Measurements from ENCODE around the gene STIM2. TPM values are rescaled to one million over a fixed set of nuclear protein-coding genes. Genes with fewer than 3 reads are reported as not detected.

The STIM2 gene
- total and polyA plus RNA-seq, 9 of the 15 experiments (the other 6 are each of a cell fraction or from before 2014, with no cell fraction given): 7.2 to 26.8 (median 15.4) TPM

DNA sequence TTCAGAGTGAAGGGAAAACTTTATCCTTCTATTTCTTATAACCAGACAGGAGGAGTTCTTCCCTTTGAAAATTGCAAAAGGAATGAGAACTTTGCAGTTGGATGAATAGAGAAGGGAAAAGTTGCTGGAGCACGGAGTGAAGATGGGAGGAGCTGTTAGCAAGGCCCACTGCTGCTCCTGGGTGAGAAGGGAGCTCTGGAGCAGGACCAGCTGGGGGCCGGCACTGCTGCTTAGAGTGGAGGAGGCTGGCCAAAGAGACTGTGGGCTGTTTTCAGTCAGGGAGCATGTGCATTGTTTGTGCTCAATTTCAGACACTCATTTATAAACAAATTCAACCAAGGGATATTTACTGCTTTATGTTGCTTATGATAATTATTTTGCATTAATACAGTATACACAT is 164.2 kb downstream of the STIM2 start:
- ChIA-PET CTCF (ENCODE audit: low intra/inter-chr PET ratio) (no interaction called here), POLR2A (no interaction called here)
- DNase-seq (ENCODE audit: extremely low read depth in 1 of 4, low spot score in 3 of 4) (no peak), ATAC-seq (peak; percentile 33; the same call in 1 of the 3 replicates), FAIRE-seq (no peak)
- H3K27me3 ChIP-seq (ENCODE audit: control insufficient read depth in 2 of 2, insufficient read depth in 2 of 2, low read length in 2 of 2): no peaks in the 10 kb centered on the region
- WGBS (ENCODE audit: insufficient coverage, low coverage, missing lambda C conversion rate): 67% methylated on average over 2 of the region's 2 CpGs
- H4K20me1 ChIP-seq (replicated peaks; ENCODE audit: control insufficient read depth, insufficient read depth, low read length): no peaks in the 10 kb centered on the region
- H3K4me2 ChIP-seq (ENCODE audit: insufficient read depth, low read length): no peak overlapping the region
- H3K9me3 ChIP-seq (replicated peaks; ENCODE audit: control insufficient read depth, insufficient read depth, low read depth, low read length): no peaks in the 10 kb centered on the region
- BruUV-seq (replicated peaks): no TSS peak
- H3K27ac ChIP-seq (ENCODE audit: extremely low read depth, low read depth, low read length): no peak overlapping the region
- in situ Hi-C loops (cut with MboI) (no loop called here), intact Hi-C loops (cut with micrococcal nuclease) (no loop called here)
- H2AFZ ChIP-seq (ENCODE audit: low read depth, low read length): no peak overlapping the region
- no peak overlapping the region for H3K4me3 ChIP-seq
- H3K36me3 ChIP-seq (ENCODE audit: control insufficient read depth, insufficient read depth, low read length): no peaks in the 10 kb centered on the region
- no peak overlapping the region for H3K9ac ChIP-seq (ENCODE audit: insufficient read depth in 1 of 2, low read depth in 2 of 2, low read length in 2 of 2)
- no peaks in the 10 kb centered on the region for H3K79me2 ChIP-seq (ENCODE audit: control insufficient read depth, insufficient read depth, low read length)
- H3K9me1 ChIP-seq (ENCODE audit: control insufficient read depth, insufficient read depth, low read length): no peaks in the 10 kb centered on the region
- H3K4me1 ChIP-seq (replicated peaks in 1 of 2; ENCODE audit: control insufficient read depth in 2 of 2, insufficient read depth in 2 of 2, low read length in 2 of 2): no peaks in the 10 kb centered on the region
- TF ChIP-seq PRDM10 (IDR thresholded peaks at IDR 0.05; ENCODE audit: partially characterized antibody): no peak
- no peak for TF ChIP-seq ZNF589 (CRISPR knock-in tag; IDR thresholded peaks at IDR 0.05; ENCODE audit: low read depth)
- TF ChIP-seq, protein P1, sequence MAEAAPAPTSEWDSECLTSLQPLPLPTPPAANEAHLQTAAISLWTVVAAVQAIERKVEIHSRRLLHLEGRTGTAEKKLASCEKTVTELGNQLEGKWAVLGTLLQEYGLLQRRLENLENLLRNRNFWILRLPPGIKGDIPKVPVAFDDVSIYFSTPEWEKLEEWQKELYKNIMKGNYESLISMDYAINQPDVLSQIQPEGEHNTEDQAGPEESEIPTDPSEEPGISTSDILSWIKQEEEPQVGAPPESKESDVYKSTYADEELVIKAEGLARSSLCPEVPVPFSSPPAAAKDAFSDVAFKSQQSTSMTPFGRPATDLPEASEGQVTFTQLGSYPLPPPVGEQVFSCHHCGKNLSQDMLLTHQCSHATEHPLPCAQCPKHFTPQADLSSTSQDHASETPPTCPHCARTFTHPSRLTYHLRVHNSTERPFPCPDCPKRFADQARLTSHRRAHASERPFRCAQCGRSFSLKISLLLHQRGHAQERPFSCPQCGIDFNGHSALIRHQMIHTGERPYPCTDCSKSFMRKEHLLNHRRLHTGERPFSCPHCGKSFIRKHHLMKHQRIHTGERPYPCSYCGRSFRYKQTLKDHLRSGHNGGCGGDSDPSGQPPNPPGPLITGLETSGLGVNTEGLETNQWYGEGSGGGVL (CRISPR knock-in tag; IDR thresholded peaks at IDR 0.05): no peak
- no peak for TF ChIP-seq ZNF644 (tag; IDR thresholded peaks at IDR 0.05; ENCODE audit: low read depth)
- TF ChIP-seq TEAD1 (CRISPR knock-in tag; IDR thresholded peaks at IDR 0.05): no peak
- TF ChIP-seq NKRF (IDR thresholded peaks at IDR 0.05; ENCODE audit: borderline replicate concordance): no peak
- TF ChIP-seq ZNF253 (CRISPR knock-in tag; conservative IDR thresholded peaks at IDR 0.05): no peak
- TF ChIP-seq ZC3H8 (IDR thresholded peaks at IDR 0.05): no peak
- no peak for TF ChIP-seq FIP1L1 (IDR thresholded peaks at IDR 0.05; ENCODE audit: low read depth, low read length, poor library complexity, severe bottlenecking)
- no peak for TF ChIP-seq ZNF133 (CRISPR knock-in tag; IDR thresholded peaks at IDR 0.05)
- TF ChIP-seq, protein P2, sequence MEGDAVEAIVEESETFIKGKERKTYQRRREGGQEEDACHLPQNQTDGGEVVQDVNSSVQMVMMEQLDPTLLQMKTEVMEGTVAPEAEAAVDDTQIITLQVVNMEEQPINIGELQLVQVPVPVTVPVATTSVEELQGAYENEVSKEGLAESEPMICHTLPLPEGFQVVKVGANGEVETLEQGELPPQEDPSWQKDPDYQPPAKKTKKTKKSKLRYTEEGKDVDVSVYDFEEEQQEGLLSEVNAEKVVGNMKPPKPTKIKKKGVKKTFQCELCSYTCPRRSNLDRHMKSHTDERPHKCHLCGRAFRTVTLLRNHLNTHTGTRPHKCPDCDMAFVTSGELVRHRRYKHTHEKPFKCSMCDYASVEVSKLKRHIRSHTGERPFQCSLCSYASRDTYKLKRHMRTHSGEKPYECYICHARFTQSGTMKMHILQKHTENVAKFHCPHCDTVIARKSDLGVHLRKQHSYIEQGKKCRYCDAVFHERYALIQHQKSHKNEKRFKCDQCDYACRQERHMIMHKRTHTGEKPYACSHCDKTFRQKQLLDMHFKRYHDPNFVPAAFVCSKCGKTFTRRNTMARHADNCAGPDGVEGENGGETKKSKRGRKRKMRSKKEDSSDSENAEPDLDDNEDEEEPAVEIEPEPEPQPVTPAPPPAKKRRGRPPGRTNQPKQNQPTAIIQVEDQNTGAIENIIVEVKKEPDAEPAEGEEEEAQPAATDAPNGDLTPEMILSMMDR (IDR thresholded peaks at IDR 0.05 in 2 of 3, conservative IDR thresholded peaks at IDR 0.05 in 1 of 3; ENCODE audit: insufficient read depth in 2 of 3, low read depth in 1 of 3, low read length in 3 of 3): no peak

All from K562 (cell line).